SU-DHL-6 (cell line): ENCODE data around the gene ACTL7A.

Experiments used
- H2AFZ ChIP-seq: fragments of 200-600 bp; sonication (generic); 2 replicates; pipeline ENCODE4 v1.6.1; 2014; ENCODE audit warnings: low read depth, mild to moderate bottlenecking, moderate library complexity, mixed read lengths, antibody characterized with exemption, low read length; ENCODE audit not compliant: severe bottlenecking
- H3F3A ChIP-seq: fragments of 200-600 bp; shearing (Covaris generic); 2 replicates; pipeline ENCODE4 v1.6.0; 2016; ENCODE audit warnings: antibody characterized with exemption, mild to moderate bottlenecking; ENCODE audit not compliant: insufficient read depth
- H3K27ac ChIP-seq: fragments of 200-600 bp; sonication (generic); 2 replicates; pipeline ENCODE4 v1.5.1; 2016; ENCODE audit warnings: low read depth, mild to moderate bottlenecking, low read length, moderate library complexity, mixed read lengths
- H3K27me3 ChIP-seq: fragments of 200-600 bp; sonication (generic), shearing (Covaris generic); 2 replicates; pipeline ENCODE4 v1.6.0; 2014; ENCODE audit warnings: mild to moderate bottlenecking, low read length
- H3K36me3 ChIP-seq: fragments of 200-600 bp; sonication (generic); 2 replicates; pipeline ENCODE4 v1.6.1; 2014; ENCODE audit warnings: mild to moderate bottlenecking, low read length, mixed read lengths
- H3K4me2 ChIP-seq: fragments of 300-600, 200-600 bp; shearing (Covaris generic), sonication (generic); 2 replicates; pipeline ENCODE4 v1.6.0; 2014; ENCODE audit warnings: low read length, low read depth, mild to moderate bottlenecking; ENCODE audit not compliant: poor library complexity, severe bottlenecking
- H3K4me3 ChIP-seq: fragments of 200-600 bp; sonication (generic); 2 replicates; pipeline ENCODE4 v1.5.1; 2014; ENCODE audit warnings: antibody characterized with exemption, low read length, mild to moderate bottlenecking, mixed read lengths; ENCODE audit not compliant: insufficient read depth, poor library complexity, severe bottlenecking
- H3K79me2 ChIP-seq: fragments of 200-600 bp; sonication (generic); 2 replicates; pipeline ENCODE4 v1.6.1; 2014; ENCODE audit warnings: mild to moderate bottlenecking, low read length, moderate library complexity; ENCODE audit not compliant: insufficient read depth
- H3K9ac ChIP-seq: fragments of 200-600 bp; sonication (generic); 2 replicates; pipeline ENCODE4 v1.7.0; 2014; ENCODE audit warnings: mild to moderate bottlenecking, low read length
- H3K9me2 ChIP-seq: fragments of 200-600 bp; sonication (generic); replicated peaks from 2 replicates; pipeline ENCODE4 v1.6.1; 2014; ENCODE audit warnings: low read length; ENCODE audit not compliant: insufficient read depth
- H3K9me3 ChIP-seq: fragments of 200-600 bp; sonication (generic); 2 replicates; pipeline ENCODE4 v1.6.1; 2014; ENCODE audit warnings: low read length, mixed read lengths; ENCODE audit not compliant: insufficient read depth
- H4K20me1 ChIP-seq: fragments of 200-600 bp; sonication (generic); 2 replicates; pipeline ENCODE4 v1.6.1; 2014; ENCODE audit warnings: low read depth, mild to moderate bottlenecking, antibody characterized with exemption, low read length, moderate library complexity, mixed read lengths
- EZH2phosphoT487 ChIP-seq: fragments of 200-600 bp; sonication (generic), shearing (Covaris generic); conservative IDR thresholded peaks from 2 replicates; pipeline ENCODE4 v1.6.1; 2018; ENCODE audit warnings: mild to moderate bottlenecking, antibody characterized with exemption, low read length, moderate library complexity, mixed read lengths
- TF ChIP-seq, protein P1 (sequence below): fragments of 200-600 bp; sonication (generic); IDR thresholded peaks from one replicate; pipeline ENCODE4 v1.5.1; 2017; ENCODE audit warnings: antibody characterized with exemption, mild to moderate bottlenecking, low read length, moderate library complexity; ENCODE audit not compliant: insufficient read depth, poor library complexity, severe bottlenecking

ACTL7A gene

DNA sequence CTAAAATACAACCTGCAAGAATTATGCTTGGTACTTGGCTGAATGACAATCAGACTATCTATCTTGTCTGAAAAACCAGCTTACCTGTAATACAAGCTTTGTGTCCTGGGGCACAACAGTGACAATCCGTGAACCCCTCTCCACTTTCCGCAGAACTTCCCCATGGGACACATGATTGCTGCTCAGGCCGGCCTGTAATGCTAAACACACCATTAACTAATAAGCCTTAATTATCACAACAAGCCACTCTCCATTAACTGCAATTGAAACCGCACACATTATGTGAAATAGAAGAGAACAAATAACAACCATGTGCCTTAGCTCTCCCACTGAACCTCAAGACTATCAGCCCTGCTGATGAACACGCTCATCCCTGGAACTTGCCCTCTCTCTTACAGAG is 38.1 kb downstream of the ACTL7A start:
- peaks cover 4% of the 10 kb centered on the region; the same call in 1 of the 2 replicates for H3K36me3 ChIP-seq
- H2AFZ ChIP-seq = no peak overlapping the region
- H3K4me2 ChIP-seq = no peak overlapping the region
- H3K27me3 ChIP-seq = no peaks in the 10 kb centered on the region
- H3K79me2 ChIP-seq = no peaks in the 10 kb centered on the region
- no peaks in the 10 kb centered on the region for H3K9me2 ChIP-seq
- H4K20me1 ChIP-seq = no peaks in the 10 kb centered on the region
- no peaks in the 10 kb centered on the region for H3K9me3 ChIP-seq
- no peak overlapping the region for H3K27ac ChIP-seq
- H3K4me3 ChIP-seq = no peak overlapping the region
- no peak overlapping the region for H3K9ac ChIP-seq
- no peaks in the 10 kb centered on the region for H3F3A ChIP-seq
- TF ChIP-seq, protein P1, sequence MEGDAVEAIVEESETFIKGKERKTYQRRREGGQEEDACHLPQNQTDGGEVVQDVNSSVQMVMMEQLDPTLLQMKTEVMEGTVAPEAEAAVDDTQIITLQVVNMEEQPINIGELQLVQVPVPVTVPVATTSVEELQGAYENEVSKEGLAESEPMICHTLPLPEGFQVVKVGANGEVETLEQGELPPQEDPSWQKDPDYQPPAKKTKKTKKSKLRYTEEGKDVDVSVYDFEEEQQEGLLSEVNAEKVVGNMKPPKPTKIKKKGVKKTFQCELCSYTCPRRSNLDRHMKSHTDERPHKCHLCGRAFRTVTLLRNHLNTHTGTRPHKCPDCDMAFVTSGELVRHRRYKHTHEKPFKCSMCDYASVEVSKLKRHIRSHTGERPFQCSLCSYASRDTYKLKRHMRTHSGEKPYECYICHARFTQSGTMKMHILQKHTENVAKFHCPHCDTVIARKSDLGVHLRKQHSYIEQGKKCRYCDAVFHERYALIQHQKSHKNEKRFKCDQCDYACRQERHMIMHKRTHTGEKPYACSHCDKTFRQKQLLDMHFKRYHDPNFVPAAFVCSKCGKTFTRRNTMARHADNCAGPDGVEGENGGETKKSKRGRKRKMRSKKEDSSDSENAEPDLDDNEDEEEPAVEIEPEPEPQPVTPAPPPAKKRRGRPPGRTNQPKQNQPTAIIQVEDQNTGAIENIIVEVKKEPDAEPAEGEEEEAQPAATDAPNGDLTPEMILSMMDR = no peak
- no peak for TF ChIP-seq EZH2phosphoT487

DNA sequence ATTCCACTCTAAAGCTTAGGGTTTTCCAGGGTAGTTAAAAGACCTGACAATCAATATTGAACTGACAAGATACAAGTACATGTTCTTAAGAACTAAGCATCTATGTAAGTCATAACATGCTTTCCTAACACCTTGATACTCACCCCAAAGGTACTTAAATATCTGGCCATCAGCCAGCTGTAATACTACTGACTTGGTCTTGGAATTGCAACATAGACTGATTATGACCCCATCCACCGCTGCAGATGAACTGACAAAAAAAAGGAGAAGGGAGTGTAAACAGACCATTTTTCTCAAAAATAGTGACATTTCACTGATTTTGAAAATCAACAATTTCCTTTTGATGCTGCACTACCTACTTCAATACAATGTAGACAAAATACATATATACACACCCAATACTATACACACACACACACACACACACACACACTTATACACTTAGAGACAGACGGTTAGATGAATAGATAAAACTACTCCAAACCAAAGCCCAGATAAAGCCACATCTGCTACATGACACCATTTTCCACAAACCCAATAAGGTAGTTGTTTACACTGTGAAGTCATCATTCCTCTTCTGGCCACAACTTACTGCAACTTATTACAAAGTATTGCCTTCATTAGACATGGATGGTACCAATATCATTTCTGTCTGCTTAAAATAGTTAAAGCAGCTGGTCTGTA is 41.5 kb downstream of the ACTL7A start:
- no peaks in the 10 kb centered on the region for H3F3A ChIP-seq
- H3K9ac ChIP-seq = no peak overlapping the region
- no peak overlapping the region for H3K27ac ChIP-seq
- H3K36me3 ChIP-seq = no peaks in the 10 kb centered on the region; the same call in 1 of the 2 replicates
- H3K27me3 ChIP-seq = no peaks in the 10 kb centered on the region
- H3K9me2 ChIP-seq = no peaks in the 10 kb centered on the region
- TF ChIP-seq, protein P1 = no peak
- no peak for TF ChIP-seq EZH2phosphoT487
- H3K9me3 ChIP-seq = no peaks in the 10 kb centered on the region
- H3K4me2 ChIP-seq = no peak overlapping the region
- no peaks in the 10 kb centered on the region for H4K20me1 ChIP-seq
- no peak overlapping the region for H3K4me3 ChIP-seq
- H3K79me2 ChIP-seq = no peaks in the 10 kb centered on the region
- H2AFZ ChIP-seq = no peak overlapping the region

DNA sequence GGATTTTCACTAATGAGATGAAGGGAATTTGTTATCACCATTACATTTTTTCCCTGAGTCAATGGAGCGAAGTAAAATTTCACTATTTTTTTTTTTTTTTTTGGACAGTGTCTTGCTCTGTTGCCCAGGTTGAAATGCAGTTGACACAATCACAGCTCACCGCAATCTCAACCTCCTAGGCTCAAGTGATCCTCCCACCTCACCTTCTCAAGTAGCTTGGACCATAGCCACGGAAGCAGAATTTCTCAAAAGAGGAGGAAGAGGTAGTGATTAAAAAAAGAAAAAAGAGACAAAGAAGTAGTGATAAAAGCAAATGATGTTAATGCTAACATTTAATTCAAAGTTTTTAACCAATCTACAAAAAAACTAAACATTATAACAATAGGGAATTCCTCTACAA is 42.1 kb downstream of the ACTL7A start:
- Histone ChIP-seq H3K36me3 (no peaks in the 10 kb centered on the region), H3K4me2 (no peak overlapping the region), H2AFZ (no peak overlapping the region), H3K9me2 (no peaks in the 10 kb centered on the region), H3K9me3 (no peaks in the 10 kb centered on the region), H4K20me1 (no peaks in the 10 kb centered on the region), H3K27ac (no peak overlapping the region), H3K4me3 (no peak overlapping the region), H3K27me3 (no peaks in the 10 kb centered on the region), H3F3A (no peaks in the 10 kb centered on the region), H3K9ac (no peak overlapping the region), H3K79me2 (no peaks in the 10 kb centered on the region)
- TF ChIP-seq, protein P1 = no peak
- TF ChIP-seq EZH2phosphoT487 = no peak
